HG03139 (cell line): ENCODE data around the gene IKZF3.
"Not testable (repeated sequence)": the region's sequence is repeated elsewhere in the genome, so short reads cannot be mapped to it uniquely, and the experiment has no call there.

ENCODE experiments used
- ATAC-seq: cut with Tn5 transposase; IDR thresholded peaks from one replicate; pipeline ENCODE4 v1.9.1; 2021; ENCODE audit not compliant: unreplicated experiment

The IKZF3 gene

GRCh38 chr17:39742126-39742855 lies 121.8 kb downstream of the IKZF3 start:
- no peak for ATAC-seq

DNA sequence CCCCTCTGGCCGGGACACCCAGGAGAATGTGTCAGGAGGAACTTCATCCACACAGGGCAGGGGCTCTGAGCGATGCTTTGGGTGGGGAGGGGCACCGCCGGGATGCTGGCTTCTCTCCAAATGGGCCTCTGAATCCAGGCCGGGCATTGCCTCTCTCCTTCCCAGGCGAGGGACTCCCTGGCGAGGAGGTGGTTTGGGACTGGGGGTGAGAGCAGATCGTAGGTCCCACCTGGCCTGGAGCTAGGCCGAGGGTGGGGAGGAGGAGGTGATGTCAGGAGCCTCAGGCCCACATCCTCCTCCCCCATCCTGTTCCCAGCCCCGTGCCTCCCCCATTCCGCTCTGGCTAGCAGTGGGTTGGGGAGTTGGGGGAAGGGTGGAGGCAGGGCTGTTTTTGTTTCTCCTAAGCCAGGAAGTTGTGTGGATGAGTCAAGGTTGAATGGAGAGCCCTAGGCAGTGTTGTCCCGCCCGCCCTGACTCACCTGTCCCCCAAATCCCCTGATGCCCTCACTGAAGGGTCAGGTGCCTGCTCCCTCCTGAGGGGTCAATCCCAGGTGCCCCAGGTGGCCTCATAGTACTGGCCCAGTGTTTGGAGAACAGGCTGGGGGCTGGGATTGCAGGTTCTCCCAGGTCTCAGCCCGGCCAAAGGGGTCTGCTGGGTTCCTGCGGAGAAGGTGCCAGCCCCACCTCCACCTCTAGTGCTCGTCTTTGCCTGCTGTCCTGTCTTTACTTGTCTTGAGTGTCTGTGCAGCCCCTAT lies 123.6 kb downstream of the IKZF3 start:
- no peak for ATAC-seq

GRCh38 chr17:39739885-39740356 lies 124.2 kb downstream of the IKZF3 start:
- ATAC-seq, result no peak

DNA sequence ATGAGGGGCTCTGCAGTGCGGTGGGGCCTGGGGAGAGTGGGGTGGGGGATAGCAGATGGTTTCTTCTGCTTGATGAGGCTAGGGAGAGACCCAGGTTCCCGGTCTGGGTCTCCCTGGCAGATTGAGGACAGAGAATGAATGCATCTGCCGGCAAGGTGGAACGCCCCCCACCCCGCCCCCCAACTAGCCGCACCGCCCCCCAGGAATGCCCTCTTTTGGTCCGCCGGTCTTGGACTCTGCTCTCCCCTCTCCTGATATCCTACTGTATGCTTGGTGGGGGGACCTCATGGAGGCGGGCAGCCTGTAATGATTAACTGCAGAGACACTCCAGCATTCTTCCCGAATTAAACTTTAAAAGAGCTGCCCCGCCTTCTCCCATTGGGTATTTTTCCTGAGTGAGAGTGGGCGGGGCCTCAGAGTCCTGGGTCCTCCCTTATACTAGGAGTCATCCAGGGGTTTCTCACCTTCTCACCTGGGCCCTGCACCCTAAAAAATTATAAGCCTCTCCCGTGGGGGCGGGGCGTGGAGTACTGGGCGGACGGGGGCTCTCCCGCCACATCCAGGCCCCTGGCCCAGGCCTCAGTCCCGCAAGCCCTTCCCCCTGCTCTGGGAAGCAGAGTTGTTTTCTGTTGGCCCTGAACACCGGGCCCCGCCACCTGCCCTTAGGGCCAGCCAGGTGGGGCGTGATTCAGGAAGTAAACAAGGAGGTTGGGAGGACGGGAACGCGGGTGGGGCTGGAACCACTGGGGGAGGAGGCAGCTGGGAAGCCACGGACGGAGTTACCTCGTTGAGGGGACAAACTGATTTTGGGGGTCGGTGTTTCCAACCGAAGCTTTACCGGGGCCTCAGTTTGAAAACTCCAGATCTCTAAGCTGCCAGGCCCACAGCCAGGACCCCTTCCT lies 124.9 kb downstream of the IKZF3 start:
- ATAC-seq, result no peak

GRCh38 chr17:39738568-39738901 lies 125.6 kb downstream of the IKZF3 start:
- no peak for ATAC-seq

DNA sequence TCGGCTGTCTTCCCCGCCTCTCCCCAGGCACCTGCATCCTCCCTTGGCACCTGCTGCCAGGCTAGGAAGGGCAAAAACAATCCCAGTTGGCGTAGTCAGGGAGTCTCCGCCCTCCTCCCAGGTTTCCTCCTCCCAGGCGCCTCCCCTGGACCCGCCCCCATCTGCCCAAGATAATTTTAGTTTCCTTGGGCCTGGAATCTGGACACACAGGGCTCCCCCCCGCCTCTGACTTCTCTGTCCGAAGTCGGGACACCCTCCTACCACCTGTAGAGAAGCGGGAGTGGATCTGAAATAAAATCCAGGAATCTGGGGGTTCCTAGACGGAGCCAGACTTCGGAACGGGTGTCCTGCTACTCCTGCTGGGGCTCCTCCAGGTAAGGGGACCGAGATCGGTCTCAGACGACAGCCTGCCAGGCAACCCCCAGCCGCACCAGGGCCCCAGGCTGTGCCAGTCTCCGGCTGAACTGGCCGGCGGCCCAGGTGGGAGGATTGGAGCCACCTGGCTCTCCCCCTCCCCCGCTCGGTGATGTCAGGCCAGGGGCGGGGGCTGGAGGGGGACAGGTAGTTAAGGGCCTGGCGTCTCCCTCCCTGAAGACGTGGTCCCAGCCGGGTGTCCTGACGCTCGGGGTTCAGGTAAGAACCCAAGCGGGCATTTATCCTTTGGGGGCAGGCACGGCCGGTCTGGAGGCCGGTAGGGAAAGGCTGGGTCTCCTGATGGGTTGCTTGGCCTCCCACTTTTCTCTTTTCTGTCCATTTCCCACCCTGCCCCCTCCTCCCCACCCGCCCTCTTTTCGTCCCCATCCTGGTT lies 126.1 kb downstream of the IKZF3 start, which contains the start of gene GRB7:
GRB7 (plus strand) TSS at position 179 of the 808 bp plus-strand sequence. CDS start 4,364 bp downstream, outside the sequence.
- no peak for ATAC-seq

DNA sequence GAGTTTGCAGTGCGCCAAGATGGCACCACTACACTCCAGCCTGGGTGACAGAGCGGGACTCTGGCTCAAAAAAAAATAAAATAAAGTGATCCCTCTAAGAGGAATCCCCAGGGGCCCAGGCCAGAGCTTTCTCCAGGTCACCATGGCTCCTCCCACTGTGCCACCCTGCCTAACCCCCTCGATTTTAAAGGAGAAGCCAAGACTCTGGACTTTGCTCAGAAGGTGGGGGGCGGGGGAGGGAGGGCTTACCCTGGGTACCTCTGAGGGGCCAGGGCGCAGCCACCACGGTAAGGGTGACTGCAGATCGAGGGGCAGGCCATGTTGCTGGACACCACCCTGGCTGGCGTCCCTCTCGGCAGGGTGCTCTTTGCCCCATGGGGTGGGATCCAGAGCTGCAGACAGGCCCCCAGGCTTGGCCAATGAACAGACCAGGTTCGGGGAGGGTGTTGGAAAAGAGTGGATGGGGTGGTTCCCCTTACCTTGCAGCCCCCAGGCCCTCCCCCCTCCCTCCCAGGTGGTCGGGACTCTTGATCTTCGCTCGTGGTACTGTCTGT lies 126.8 kb downstream of the IKZF3 start:
- ATAC-seq, result no peak

GRCh38 chr17:39736319-39737165 lies 127.6 kb downstream of the IKZF3 start:
- ATAC-seq, result no peak

- no peak for ATAC-seq
Measured at GRCh38 chr17:39735882-39736281, 128.2 kb downstream of the IKZF3 start.

DNA sequence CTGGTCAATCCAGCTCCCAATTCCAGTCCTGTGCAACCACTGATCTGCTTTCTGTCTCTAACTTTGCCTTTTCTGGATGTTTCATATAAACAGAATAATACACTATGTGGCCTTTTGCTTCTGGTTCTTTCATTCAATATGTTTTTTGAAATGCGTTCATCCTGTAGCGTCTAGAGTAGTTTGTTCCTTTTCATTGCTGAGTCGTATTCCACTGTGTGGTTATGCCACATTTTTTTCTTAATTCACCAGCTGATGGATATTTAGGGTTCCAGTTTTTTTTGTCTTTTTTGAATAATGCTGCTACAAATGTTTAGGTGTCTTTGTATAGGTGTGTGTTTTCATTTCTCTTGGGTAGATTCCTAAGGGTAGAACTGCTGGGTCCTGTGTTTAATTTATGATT lies 131.5 kb downstream of the IKZF3 start:
- no peak for ATAC-seq

DNA sequence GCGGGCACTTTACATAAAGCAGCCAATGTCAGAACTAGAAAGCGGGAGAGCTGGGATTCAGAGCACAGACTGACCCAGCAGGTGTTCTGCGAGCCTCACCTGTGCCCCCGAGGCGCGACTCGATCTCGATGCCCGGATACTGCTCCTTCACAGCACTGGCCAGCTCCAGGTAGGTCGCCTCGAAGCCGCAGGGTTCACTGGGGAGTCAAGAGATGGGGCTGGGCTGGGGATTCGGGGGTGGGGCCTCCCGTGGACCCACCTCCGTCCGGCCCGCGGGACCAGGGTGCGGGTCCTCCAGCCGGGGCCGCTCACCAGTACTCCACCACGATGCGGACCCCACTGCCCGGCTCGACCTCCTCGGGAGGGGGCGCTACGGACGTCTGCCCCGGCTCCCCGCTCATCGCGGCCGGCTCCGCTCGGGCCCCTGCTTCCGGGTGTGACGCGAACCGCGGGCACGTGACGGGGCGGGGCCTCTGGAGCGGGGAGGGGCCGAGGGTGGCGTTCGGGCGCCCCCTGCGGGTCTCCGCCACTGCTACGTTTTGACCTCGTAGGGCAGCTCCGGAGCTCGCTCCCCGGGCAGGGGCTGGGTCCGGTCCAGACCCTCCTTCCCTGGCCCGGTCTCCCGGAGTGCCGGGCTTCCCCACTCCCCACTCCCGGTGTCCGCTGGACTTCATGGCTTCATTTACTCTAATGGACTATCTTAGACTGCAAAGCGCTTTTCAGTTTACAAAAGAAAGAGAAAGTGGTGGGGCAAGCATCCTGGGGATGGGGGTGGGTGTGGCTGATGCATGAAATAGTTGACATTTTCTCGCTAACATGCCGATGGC lies 133.8 kb downstream of the IKZF3 start, which contains the start of gene MIEN1:
MIEN1 (minus strand) TSS at position 438 of the 827 bp plus-strand sequence; CDS start at position 401, 37 bp downstream.
- peak; percentile 80 for ATAC-seq

- no peak for ATAC-seq
Measured at GRCh38 chr17:39729280-39729851, 134.7 kb downstream of the IKZF3 start.

GRCh38 chr17:39727556-39727955 lies 136.6 kb downstream of the IKZF3 start:
- no peak for ATAC-seq

GRCh38 chr17:39726617-39727016 lies 137.5 kb downstream of the IKZF3 start:
- no peak for ATAC-seq

DNA sequence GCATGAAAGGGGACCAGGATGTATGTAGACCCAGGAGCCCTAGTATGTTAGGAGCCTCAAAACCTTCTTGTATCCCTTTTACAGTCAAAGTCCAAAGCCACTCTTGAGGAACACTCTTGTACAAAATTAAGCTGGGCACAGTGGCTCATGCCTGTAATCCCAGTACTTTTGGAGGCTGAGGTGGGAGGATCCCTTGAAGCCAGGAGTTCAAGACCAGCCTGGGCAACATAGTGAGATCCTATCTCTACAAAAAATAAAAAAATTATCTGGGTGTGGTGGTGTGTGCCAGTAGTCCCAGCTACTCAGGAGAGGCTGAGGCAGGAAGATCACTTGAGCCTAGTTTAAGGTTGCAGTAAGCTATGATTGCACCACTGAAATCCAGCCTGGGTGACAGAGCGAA lies 138.2 kb downstream of the IKZF3 start:
- ATAC-seq, result not testable (repeated sequence)

GRCh38 chr17:39724731-39725130 lies 139.4 kb downstream of the IKZF3 start:
- no peak for ATAC-seq

GRCh38 chr17:39722965-39723848 lies 140.9 kb downstream of the IKZF3 start:
- ATAC-seq, result no peak
